ENCODE results near the gene PDGFRA.

- TF ChIP-seq TAF1 (IDR thresholded peaks at IDR 0.05; ENCODE audit: borderline replicate concordance, insufficient read depth, low read length) (no peak), SIN3A (IDR thresholded peaks at IDR 0.05; ENCODE audit: borderline replicate concordance, insufficient read depth, low read length) (no peak), FOXP2 (optimal IDR thresholded peaks at IDR 0.05; ENCODE audit: borderline replicate concordance, extremely low read depth, extremely low read length, insufficient read depth) (no peak), POLR2AphosphoS5 (IDR thresholded peaks at IDR 0.05; ENCODE audit: low read depth, low read length) (no peak)
These were observed 27.7 kb downstream of the PDGFRA start for GRCh38 chr4:54256491-54257486.

All from PFSK-1 (cell line).